SK-N-SH (cell line): ENCODE measurements around the gene ABI3. TPM values are rescaled to one million over a fixed set of nuclear protein-coding genes. Genes with fewer than 3 reads are reported as not detected.

ENCODE experiments used
- CTCF ChIA-PET: fragments of 300-600, 350-600 bp; formaldehyde crosslinking; extraction: SDS; loops from one replicate; lab custom pipeline; 2021; lab: Yijun Ruan, JAX
- POLR2A ChIA-PET: fragments of 350-600 bp; sonication (Branson Sonifier 250); formaldehyde crosslinking; extraction: SDS; loops from one replicate; lab custom pipeline; 2020; ENCODE audit warnings: antibody characterized with exemption, inconsistent platforms; lab: Yijun Ruan, JAX
- DNase-seq: peaks from one replicate; pipeline ENCODE4 v3.0.0; 2012
- H2AFZ ChIP-seq: fragments of 200-600 bp; sonication (generic); 2 replicates; pipeline ENCODE4 v1.8.1; 2016; ENCODE audit warnings: antibody characterized with exemption, mild to moderate bottlenecking, low read depth
- H3F3A ChIP-seq: fragments of 200-600 bp; sonication (generic); replicated peaks from 2 replicates; pipeline ENCODE3; 2016; ENCODE audit warnings: antibody characterized with exemption, mild to moderate bottlenecking; ENCODE audit not compliant: insufficient read depth
- H3K27ac ChIP-seq, 2 experiments: fragments of 200-500 bp in 1 of 2; fragments of 200-600 bp in 1 of 2; sonication (Bioruptor generic) in 1 of 2; sonication (generic), shearing (Covaris generic) in 1 of 2; 2 replicates each; pipeline versions ENCODE4 v1.5.1 to v1.6.1; 2014 to 2016; ENCODE audit warnings: low read depth in 2 of 2, inconsistent platforms in 1 of 2, low read length in 1 of 2, mild to moderate bottlenecking in 1 of 2, mixed read lengths in 1 of 2
- H3K27me3 ChIP-seq: fragments of 200-600 bp; sonication (generic), shearing (Covaris generic); 2 replicates; pipeline ENCODE4 v1.6.1; 2016; ENCODE audit warnings: mixed run types; ENCODE audit not compliant: insufficient read depth
- H3K36me3 ChIP-seq, 2 experiments: fragments of 200-500 bp in 1 of 2; fragments of 200-600 bp in 1 of 2; sonication (Bioruptor generic) in 1 of 2; sonication (generic) in 1 of 2; replicated peaks in 1 of 2; 2 replicates each; pipeline versions ENCODE3 to v1.5.1; 2014 to 2016; ENCODE audit warnings: low read length in 1 of 2, mild to moderate bottlenecking in 1 of 2; ENCODE audit not compliant: insufficient read depth in 2 of 2, control insufficient read depth in 1 of 2
- H3K4me1 ChIP-seq, 2 experiments: fragments of 200-500 bp in 1 of 2; fragments of 200-600 bp in 1 of 2; sonication (Bioruptor generic) in 1 of 2; sonication (generic), shearing (Covaris generic) in 1 of 2; 2 replicates each; pipeline versions ENCODE4 v1.5.1 to v1.6.1; 2014 to 2016; ENCODE audit warnings: low read depth in 1 of 2, low read length in 1 of 2, mixed run types in 1 of 2; ENCODE audit not compliant: insufficient read depth in 2 of 2, control insufficient read depth in 1 of 2
- H3K4me2 ChIP-seq: fragments of 200-600 bp; sonication (generic), shearing (Covaris generic); 2 replicates; pipeline ENCODE4 v1.6.1; 2017; ENCODE audit warnings: mixed run types
- H3K4me3 ChIP-seq, 2 experiments: fragments of 200-500 bp in 1 of 2; fragments of 200-600 bp in 1 of 2; sonication (Bioruptor generic) in 1 of 2; sonication (generic), shearing (Covaris generic) in 1 of 2; 2 replicates each; pipeline versions ENCODE4 v1.5.1 to v1.8.1; 2014 to 2016; ENCODE audit warnings: low read depth in 2 of 2, inconsistent platforms in 1 of 2, low read length in 1 of 2, mild to moderate bottlenecking in 1 of 2, mixed read lengths in 1 of 2, moderate library complexity in 1 of 2
- H3K79me2 ChIP-seq: fragments of 200-600 bp; sonication (generic); 2 replicates; pipeline ENCODE4 v1.8.1; 2017; ENCODE audit warnings: mild to moderate bottlenecking; ENCODE audit not compliant: insufficient read depth
- H3K9ac ChIP-seq: fragments of 200-600 bp; sonication (generic); 2 replicates; pipeline ENCODE4 v1.6.1; 2017; ENCODE audit warnings: mixed run types
- H3K9me2 ChIP-seq: fragments of 200-600 bp; sonication (generic); 2 replicates; pipeline ENCODE4 v1.6.1; 2017; ENCODE audit warnings: mixed run types
- H3K9me3 ChIP-seq: fragments of 200-600 bp; sonication (generic); 2 replicates; pipeline ENCODE4 v1.6.1; 2017; ENCODE audit warnings: mixed run types, mild to moderate bottlenecking, moderate library complexity
- H4K20me1 ChIP-seq: fragments of 200-600 bp; sonication (generic); 2 replicates; pipeline ENCODE4 v1.6.1; 2017; ENCODE audit warnings: mild to moderate bottlenecking, mixed run types; ENCODE audit not compliant: insufficient read depth
- ELF1 ChIP-seq: IDR thresholded peaks from 2 replicates; pipeline ENCODE4 v1.4.0; 2012
- EP300 ChIP-seq, 2 experiments: IDR thresholded peaks; 2 replicates each; pipeline versions ENCODE4 v1.4.0 to v1.6.1; 2012; ENCODE audit warnings: borderline replicate concordance in 1 of 2, low read depth in 1 of 2, low read length in 1 of 2
- FOXJ3 ChIP-seq: sonication (generic); formaldehyde crosslinking; IDR thresholded peaks from 2 replicates; pipeline ENCODE4 v1.5.1; 2020; ENCODE audit warnings: mild to moderate bottlenecking, missing genetic modification reagents
- GABPA ChIP-seq: IDR thresholded peaks from 2 replicates; pipeline ENCODE4 v1.4.0; 2012; ENCODE audit warnings: low read depth, mild to moderate bottlenecking
- MAX ChIP-seq: IDR thresholded peaks from 2 replicates; pipeline ENCODE4 v1.4.0; 2012; ENCODE audit warnings: low read depth
- MEF2A ChIP-seq: IDR thresholded peaks from 2 replicates; pipeline ENCODE4 v1.4.0; 2012; ENCODE audit warnings: low read depth, borderline replicate concordance
- NRF1 ChIP-seq: IDR thresholded peaks from 2 replicates; pipeline ENCODE4 v1.6.1; 2012; ENCODE audit warnings: low read depth, mild to moderate bottlenecking, low read length
- POLR2AphosphoS5 ChIP-seq: IDR thresholded peaks from 2 replicates; pipeline ENCODE4 v1.6.1; 2012; ENCODE audit warnings: low read depth, low read length
- RAD21 ChIP-seq: IDR thresholded peaks from 2 replicates; pipeline ENCODE4 v1.6.1; 2012; ENCODE audit warnings: mild to moderate bottlenecking, low read length
- RCOR1 ChIP-seq: fragments of 150-350 bp; IDR thresholded peaks from 2 replicates; pipeline ENCODE4 v1.6.1; 2017; ENCODE audit warnings: antibody characterized with exemption, low read length
- RFX5 ChIP-seq: IDR thresholded peaks from 2 replicates; pipeline ENCODE4 v1.6.1; 2012; ENCODE audit warnings: mild to moderate bottlenecking, improper control_type of control experiment, low read length
- RXRA ChIP-seq: IDR thresholded peaks from 2 replicates; pipeline ENCODE4 v1.4.0; 2012; ENCODE audit warnings: low read depth, mild to moderate bottlenecking, borderline replicate concordance
- SMC3 ChIP-seq: IDR thresholded peaks from 2 replicates; pipeline ENCODE4 v1.6.1; 2012; ENCODE audit warnings: low read depth, low read length, improper control_type of control experiment
- TEAD4 ChIP-seq: IDR thresholded peaks from 2 replicates; pipeline ENCODE4 v1.4.0; 2012; ENCODE audit warnings: mild to moderate bottlenecking, borderline replicate concordance; ENCODE audit not compliant: insufficient read depth
- USF1 ChIP-seq: IDR thresholded peaks from 2 replicates; pipeline ENCODE4 v1.4.0; 2012; ENCODE audit warnings: low read depth, borderline replicate concordance
- YY1 ChIP-seq: IDR thresholded peaks from 2 replicates; pipeline ENCODE4 v1.4.0; 2012; ENCODE audit warnings: low read depth, mild to moderate bottlenecking
- WGBS: methylation state at CpG from one replicate; pipeline ENCODE4 v1.1.6; 2017; ENCODE audit warnings: low lambda C conversion rate; 5-methylcytosine and 5-hydroxymethylcytosine counted together
- polyA plus RNA-seq, 3 experiments: library from polyadenylated mRNA; depleted of rRNA; stranded (reverse); fragments of >200 nt; gene quantifications; 2 replicates each; pipeline ENCODE4 v1.2.3, GENCODE V29; 2012
- TF ChIP-seq, protein P1 (sequence below): IDR thresholded peaks from 2 replicates; pipeline ENCODE4 v1.4.0; 2012; ENCODE audit warnings: low read depth, borderline replicate concordance
- TF ChIP-seq, protein P2 (sequence below): IDR thresholded peaks from 2 replicates; pipeline ENCODE4 v1.6.1; 2012; ENCODE audit warnings: mild to moderate bottlenecking, low read depth, low read length, moderate library complexity
- TF ChIP-seq, protein P3 (sequence below): IDR thresholded peaks from 2 replicates; pipeline ENCODE4; 2012
- TF ChIP-seq, protein P4 (sequence below): fragments of 150-350 bp; IDR thresholded peaks from 2 replicates; pipeline ENCODE4 v1.6.1; 2017; ENCODE audit warnings: antibody characterized with exemption, low read length, low read depth, borderline replicate concordance

Gene ABI3
- polyA plus RNA-seq, 1 of the 3 experiments (the other 2 are of a cell fraction): 4.7 TPM

- TF ChIP-seq USF1: no peak
- no peak for TF ChIP-seq FOXJ3 (CRISPR knock-in tag)
- TF ChIP-seq RFX5: no peak
- no peak for TF ChIP-seq YY1
- TF ChIP-seq MEF2A: no peak
- TF ChIP-seq, protein P1, sequence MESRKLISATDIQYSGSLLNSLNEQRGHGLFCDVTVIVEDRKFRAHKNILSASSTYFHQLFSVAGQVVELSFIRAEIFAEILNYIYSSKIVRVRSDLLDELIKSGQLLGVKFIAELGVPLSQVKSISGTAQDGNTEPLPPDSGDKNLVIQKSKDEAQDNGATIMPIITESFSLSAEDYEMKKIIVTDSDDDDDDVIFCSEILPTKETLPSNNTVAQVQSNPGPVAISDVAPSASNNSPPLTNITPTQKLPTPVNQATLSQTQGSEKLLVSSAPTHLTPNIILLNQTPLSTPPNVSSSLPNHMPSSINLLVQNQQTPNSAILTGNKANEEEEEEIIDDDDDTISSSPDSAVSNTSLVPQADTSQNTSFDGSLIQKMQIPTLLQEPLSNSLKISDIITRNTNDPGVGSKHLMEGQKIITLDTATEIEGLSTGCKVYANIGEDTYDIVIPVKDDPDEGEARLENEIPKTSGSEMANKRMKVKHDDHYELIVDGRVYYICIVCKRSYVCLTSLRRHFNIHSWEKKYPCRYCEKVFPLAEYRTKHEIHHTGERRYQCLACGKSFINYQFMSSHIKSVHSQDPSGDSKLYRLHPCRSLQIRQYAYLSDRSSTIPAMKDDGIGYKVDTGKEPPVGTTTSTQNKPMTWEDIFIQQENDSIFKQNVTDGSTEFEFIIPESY: no peak
Measured at GRCh38 chr17:49231563-49231894, 21.0 kb downstream of the ABI3 start (continued).

DNA sequence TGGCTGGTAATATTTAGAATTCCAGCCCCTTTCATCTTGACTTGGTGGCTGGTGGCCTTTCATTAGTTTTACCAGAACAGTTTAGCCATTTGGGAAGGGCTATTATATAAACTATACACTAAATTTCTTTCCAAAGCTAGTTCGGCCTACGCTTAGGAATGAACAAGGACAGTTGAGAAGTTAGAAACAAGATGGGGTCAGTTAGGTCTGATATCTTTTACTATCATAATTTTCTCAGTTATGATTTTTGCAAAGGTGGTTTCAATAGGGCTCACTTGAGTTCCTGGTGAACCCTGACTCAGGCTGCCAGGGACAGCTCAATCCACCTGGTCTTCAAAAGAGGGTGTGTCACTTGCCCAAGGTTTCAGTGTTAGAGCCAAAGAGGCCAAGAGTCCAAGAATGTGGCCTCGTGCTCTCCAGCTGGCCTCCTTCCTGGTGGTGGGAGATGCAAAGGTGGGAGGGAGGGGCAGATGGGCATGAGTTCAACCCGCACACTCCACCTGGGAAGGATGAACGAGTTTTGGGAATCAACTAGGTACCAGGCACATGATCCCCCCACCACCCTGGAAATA is 24.1 kb downstream of the ABI3 start:
- DNase-seq: no peak
- Histone ChIP-seq H3K4me3 (no peak overlapping the region), H3K36me3 (no peaks in the 10 kb centered on the region), H3K9ac (no peak overlapping the region), H3K79me2 (no peaks in the 10 kb centered on the region), H3K4me1 (peaks cover 0 to 9% of the 10 kb centered on the region in 2 experiments; a peak in 1 of 4 replicates), H3K4me2 (no peak overlapping the region), H2AFZ (no peak overlapping the region), H3K9me2 (no peaks in the 10 kb centered on the region), H3K27me3 (peaks cover 52% of the 10 kb centered on the region), H4K20me1 (no peaks in the 10 kb centered on the region), H3K27ac (no peak overlapping the region), H3K9me3 (no peaks in the 10 kb centered on the region), H3F3A (no peaks in the 10 kb centered on the region)
- ChIA-PET CTCF (interaction anchor here (0.6 to 3.1 kb wide), 4 partner anchors 8 to 1082 kb away, joined by 3 to 19 read pairs (median 4); no protein-coding TSS in a partner anchor), POLR2A (no interaction called here)
- WGBS: 62% methylated on average over 5 of the region's 5 CpGs
- TF ChIP-seq SMC3: no peak
- no peak for TF ChIP-seq EP300 (IDR thresholded peaks at IDR 0.05; ENCODE audit: borderline replicate concordance in 1 of 2, low read depth in 1 of 2, low read length in 1 of 2)
- TF ChIP-seq ELF1: no peak
- TF ChIP-seq, protein P2, sequence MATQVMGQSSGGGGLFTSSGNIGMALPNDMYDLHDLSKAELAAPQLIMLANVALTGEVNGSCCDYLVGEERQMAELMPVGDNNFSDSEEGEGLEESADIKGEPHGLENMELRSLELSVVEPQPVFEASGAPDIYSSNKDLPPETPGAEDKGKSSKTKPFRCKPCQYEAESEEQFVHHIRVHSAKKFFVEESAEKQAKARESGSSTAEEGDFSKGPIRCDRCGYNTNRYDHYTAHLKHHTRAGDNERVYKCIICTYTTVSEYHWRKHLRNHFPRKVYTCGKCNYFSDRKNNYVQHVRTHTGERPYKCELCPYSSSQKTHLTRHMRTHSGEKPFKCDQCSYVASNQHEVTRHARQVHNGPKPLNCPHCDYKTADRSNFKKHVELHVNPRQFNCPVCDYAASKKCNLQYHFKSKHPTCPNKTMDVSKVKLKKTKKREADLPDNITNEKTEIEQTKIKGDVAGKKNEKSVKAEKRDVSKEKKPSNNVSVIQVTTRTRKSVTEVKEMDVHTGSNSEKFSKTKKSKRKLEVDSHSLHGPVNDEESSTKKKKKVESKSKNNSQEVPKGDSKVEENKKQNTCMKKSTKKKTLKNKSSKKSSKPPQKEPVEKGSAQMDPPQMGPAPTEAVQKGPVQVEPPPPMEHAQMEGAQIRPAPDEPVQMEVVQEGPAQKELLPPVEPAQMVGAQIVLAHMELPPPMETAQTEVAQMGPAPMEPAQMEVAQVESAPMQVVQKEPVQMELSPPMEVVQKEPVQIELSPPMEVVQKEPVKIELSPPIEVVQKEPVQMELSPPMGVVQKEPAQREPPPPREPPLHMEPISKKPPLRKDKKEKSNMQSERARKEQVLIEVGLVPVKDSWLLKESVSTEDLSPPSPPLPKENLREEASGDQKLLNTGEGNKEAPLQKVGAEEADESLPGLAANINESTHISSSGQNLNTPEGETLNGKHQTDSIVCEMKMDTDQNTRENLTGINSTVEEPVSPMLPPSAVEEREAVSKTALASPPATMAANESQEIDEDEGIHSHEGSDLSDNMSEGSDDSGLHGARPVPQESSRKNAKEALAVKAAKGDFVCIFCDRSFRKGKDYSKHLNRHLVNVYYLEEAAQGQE: no peak
- no peak for TF ChIP-seq MAX
- TF ChIP-seq, protein P3, sequence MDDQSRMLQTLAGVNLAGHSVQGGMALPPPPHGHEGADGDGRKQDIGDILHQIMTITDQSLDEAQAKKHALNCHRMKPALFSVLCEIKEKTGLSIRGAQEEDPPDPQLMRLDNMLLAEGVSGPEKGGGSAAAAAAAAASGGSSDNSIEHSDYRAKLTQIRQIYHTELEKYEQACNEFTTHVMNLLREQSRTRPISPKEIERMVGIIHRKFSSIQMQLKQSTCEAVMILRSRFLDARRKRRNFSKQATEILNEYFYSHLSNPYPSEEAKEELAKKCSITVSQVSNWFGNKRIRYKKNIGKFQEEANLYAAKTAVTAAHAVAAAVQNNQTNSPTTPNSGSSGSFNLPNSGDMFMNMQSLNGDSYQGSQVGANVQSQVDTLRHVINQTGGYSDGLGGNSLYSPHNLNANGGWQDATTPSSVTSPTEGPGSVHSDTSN: no peak
- no peak for TF ChIP-seq MEF2A
- no peak for TF ChIP-seq TEAD4
- TF ChIP-seq RCOR1: no peak
- TF ChIP-seq, protein P4, sequence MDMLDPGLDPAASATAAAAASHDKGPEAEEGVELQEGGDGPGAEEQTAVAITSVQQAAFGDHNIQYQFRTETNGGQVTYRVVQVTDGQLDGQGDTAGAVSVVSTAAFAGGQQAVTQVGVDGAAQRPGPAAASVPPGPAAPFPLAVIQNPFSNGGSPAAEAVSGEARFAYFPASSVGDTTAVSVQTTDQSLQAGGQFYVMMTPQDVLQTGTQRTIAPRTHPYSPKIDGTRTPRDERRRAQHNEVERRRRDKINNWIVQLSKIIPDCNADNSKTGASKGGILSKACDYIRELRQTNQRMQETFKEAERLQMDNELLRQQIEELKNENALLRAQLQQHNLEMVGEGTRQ: no peak
- TF ChIP-seq, protein P1: no peak
- no peak for TF ChIP-seq RXRA
- no peak for TF ChIP-seq RAD21
- TF ChIP-seq GABPA: no peak
- no peak for TF ChIP-seq NRF1
- no peak for TF ChIP-seq POLR2AphosphoS5
